Hepatocyte (in vitro differentiated cells): ENCODE results near the gene TP53TG5. TPM values are rescaled to one million over a fixed set of nuclear protein-coding genes. Genes with fewer than 3 reads are reported as not detected.

ENCODE experiments used
- DNase-seq: peaks from one replicate; pipeline ENCODE4 v3.0.0-alpha.2; 2016; ENCODE audit warnings: low spot score
- H2AFZ ChIP-seq: fragments of 200-600 bp; sonication (generic); 2 replicates; pipeline ENCODE4 v1.6.0; 2016; ENCODE audit warnings: antibody characterized with exemption, mild to moderate bottlenecking
- H3K27ac ChIP-seq: fragments of 200-600 bp; sonication (generic); 2 replicates; pipeline ENCODE4 v1.5.1; 2016; ENCODE audit warnings: mild to moderate bottlenecking
- H3K27me3 ChIP-seq: fragments of 200-600 bp; sonication (generic); 2 replicates; pipeline ENCODE4 v1.6.1; 2016
- H3K36me3 ChIP-seq: fragments of 200-600 bp; sonication (generic); replicated peaks from 2 replicates; pipeline ENCODE4 v1.5.1; 2016; ENCODE audit warnings: low read depth; ENCODE audit not compliant: insufficient read depth
- H3K4me1 ChIP-seq: fragments of 200-600 bp; sonication (generic); 2 replicates; pipeline ENCODE4 v1.5.1; 2016; ENCODE audit warnings: mild to moderate bottlenecking, moderate library complexity; ENCODE audit not compliant: insufficient read depth
- H3K4me2 ChIP-seq: fragments of 200-600 bp; sonication (generic); 2 replicates; pipeline ENCODE4 v1.6.0; 2016
- H3K4me3 ChIP-seq: fragments of 200-600 bp; sonication (generic); 2 replicates; pipeline ENCODE4 v1.5.1; 2016; ENCODE audit warnings: mild to moderate bottlenecking
- H3K79me2 ChIP-seq: fragments of 200-600 bp; sonication (generic); 2 replicates; pipeline ENCODE4 v1.6.0; 2017; ENCODE audit warnings: mild to moderate bottlenecking
- H3K9me2 ChIP-seq: fragments of 200-600 bp; sonication (generic); replicated peaks from 2 replicates; pipeline ENCODE4 v1.6.0; 2017; ENCODE audit warnings: mild to moderate bottlenecking; ENCODE audit not compliant: insufficient read depth
- H3K9me3 ChIP-seq: fragments of 200-600 bp; sonication (generic); 2 replicates; pipeline ENCODE4 v1.5.1; 2016; ENCODE audit warnings: low read depth, mild to moderate bottlenecking
- H4K20me1 ChIP-seq: fragments of 200-600 bp; sonication (generic); 2 replicates; pipeline ENCODE4 v1.6.0; 2016; ENCODE audit warnings: mild to moderate bottlenecking; ENCODE audit not compliant: insufficient read depth, poor library complexity, severe bottlenecking
- CTCF ChIP-seq: fragments of 200-600 bp; sonication (generic); IDR thresholded peaks from 2 replicates; pipeline ENCODE4 v1.5.1; 2016; ENCODE audit warnings: antibody characterized with exemption, mild to moderate bottlenecking; ENCODE audit not compliant: poor library complexity
- EZH2 ChIP-seq: fragments of 200-600 bp; sonication (generic); IDR thresholded peaks from 2 replicates; pipeline ENCODE4 v1.6.1; 2016; ENCODE audit warnings: antibody characterized with exemption, mild to moderate bottlenecking, borderline replicate concordance
- EZH2phosphoT487 ChIP-seq: fragments of 200-600 bp; sonication (generic); IDR thresholded peaks from one replicate; pipeline ENCODE4 v1.6.1; 2018; ENCODE audit warnings: antibody characterized with exemption, mild to moderate bottlenecking, low read depth, moderate library complexity; ENCODE audit not compliant: unreplicated experiment, severe bottlenecking
- WGBS: methylation state at CpG from one replicate; pipeline ENCODE4 v1.1.6; 2016; ENCODE audit warnings: low lambda C conversion rate; ENCODE audit errors: missing lambda C conversion rate; 5-methylcytosine and 5-hydroxymethylcytosine counted together
- polyA plus RNA-seq: library from polyadenylated mRNA; unstranded; fragments of >200 nt; fragmentation: Nextera tagmentation; extraction: Ambion mirVana; gene quantifications from 2 replicates; pipeline ENCODE4 v1.2.1, GENCODE V29; 2016
- total RNA-seq: library from RNA; depleted of rRNA; stranded (reverse); fragments of >200 nt; gene quantifications from 2 replicates; pipeline ENCODE4 v1.2.3, GENCODE V29; 2014

The TP53TG5 gene
- total and polyA plus RNA-seq, 2 experiments from 2014 or later: not detected

- no peak overlapping the region for H3K4me3 ChIP-seq
- H3K79me2 ChIP-seq: peaks cover 25% of the 10 kb centered on the region
- H3K36me3 ChIP-seq: no peaks in the 10 kb centered on the region
- DNase-seq: no peak
- H3K27ac ChIP-seq: no peak overlapping the region
- no peak overlapping the region for H3K4me2 ChIP-seq
- H3K9me2 ChIP-seq: no peaks in the 10 kb centered on the region
- TF ChIP-seq EZH2 (no peak), CTCF (no peak), EZH2phosphoT487 (no peak)
- no peaks in the 10 kb centered on the region for H4K20me1 ChIP-seq
- no peak overlapping the region for H2AFZ ChIP-seq
- H3K4me1 ChIP-seq: peaks cover 11% of the 10 kb centered on the region
- 90% methylated on average over 11 of the region's 11 CpGs for WGBS
- no peaks in the 10 kb centered on the region for H3K9me3 ChIP-seq
- H3K27me3 ChIP-seq: no peaks in the 10 kb centered on the region
These were observed 11.5 kb downstream of the TP53TG5 start for GRCh38 chr20:45366631-45367030.

- Histone ChIP-seq H3K9me3 (no peaks in the 10 kb centered on the region), H3K9me2 (no peaks in the 10 kb centered on the region), H3K4me2 (no peak overlapping the region), H3K36me3 (no peaks in the 10 kb centered on the region), H4K20me1 (no peaks in the 10 kb centered on the region), H2AFZ (no peak overlapping the region), H3K27ac (no peak overlapping the region), H3K27me3 (no peaks in the 10 kb centered on the region), H3K4me3 (no peak overlapping the region), H3K4me1 (peaks cover 11% of the 10 kb centered on the region), H3K79me2 (peaks cover 25% of the 10 kb centered on the region)
- TF ChIP-seq EZH2phosphoT487 (no peak), CTCF (no peak), EZH2 (no peak)
- WGBS: 87% methylated on average over 1 of the region's 1 CpG
- no peak for DNase-seq
These were observed 11.9 kb downstream of the TP53TG5 start for GRCh38 chr20:45366192-45366591.

GRCh38 chr20:45365444-45365970 lies 12.6 kb downstream of the TP53TG5 start:
- H2AFZ ChIP-seq: no peak overlapping the region
- no peak overlapping the region for H3K4me3 ChIP-seq
- no peaks in the 10 kb centered on the region for H3K9me2 ChIP-seq
- H3K4me1 ChIP-seq: peaks cover 17% of the 10 kb centered on the region
- no peaks in the 10 kb centered on the region for H4K20me1 ChIP-seq
- H3K4me2 ChIP-seq: no peak overlapping the region
- no peak for DNase-seq
- H3K27me3 ChIP-seq: no peaks in the 10 kb centered on the region
- H3K9me3 ChIP-seq: no peaks in the 10 kb centered on the region
- WGBS: 96% methylated on average over 5 of the region's 5 CpGs
- no peak overlapping the region for H3K27ac ChIP-seq
- TF ChIP-seq CTCF (no peak), EZH2phosphoT487 (no peak), EZH2 (no peak)
- peaks cover 25% of the 10 kb centered on the region for H3K79me2 ChIP-seq
- no peaks in the 10 kb centered on the region for H3K36me3 ChIP-seq
